Measurements from ENCODE around the gene FREM3. TPM values are rescaled to one million over a fixed set of nuclear protein-coding genes. Genes with fewer than 3 reads are reported as not detected.
"Not testable (repeated sequence)": the region's sequence is repeated elsewhere in the genome, so short reads cannot be mapped to it uniquely, and the experiment has no call there.

Gene FREM3
- total RNA-seq, 2 experiments from 2014 or later, result not detected

GRCh38 chr4:143575331-143575730 is 125.1 kb downstream of the FREM3 start:
- DNase-seq, result no peak
- H3K27ac Mint-ChIP-seq, result no peak overlapping the region
- H3K4me1 Mint-ChIP-seq, result no peaks in the 10 kb centered on the region
- H3K4me3 Mint-ChIP-seq, result no peak overlapping the region
- H3K36me3 Mint-ChIP-seq, result peaks cover 21% of the 10 kb centered on the region
- H3K27me3 Mint-ChIP-seq, result no peaks in the 10 kb centered on the region
- no peaks in the 10 kb centered on the region for H3K9me3 Mint-ChIP-seq

GRCh38 chr4:143564472-143564871 is 136.0 kb downstream of the FREM3 start:
- Mint-ChIP-seq H3K36me3 (peaks cover 50% of the 10 kb centered on the region), H3K4me1 (peaks cover 42% of the 10 kb centered on the region), H3K4me3 (no peak overlapping the region), H3K27ac (peak overlapping the region; percentile 34), H3K9me3 (peaks cover 9% of the 10 kb centered on the region), H3K27me3 (no peaks in the 10 kb centered on the region)
- DNase-seq, result no peak

GRCh38 chr4:143559757-143560147 is 140.7 kb downstream of the FREM3 start:
- DNase-seq, result peak; percentile 47
- Mint-ChIP-seq H3K36me3 (peaks cover 28% of the 10 kb centered on the region), H3K4me3 (peak overlapping the region; percentile 88), H3K9me3 (peaks cover 5% of the 10 kb centered on the region), H3K27me3 (no peaks in the 10 kb centered on the region), H3K4me1 (peaks cover 46% of the 10 kb centered on the region), H3K27ac (peak overlapping the region; percentile 89)

- Mint-ChIP-seq H3K4me3 (peak overlapping the region; percentile 88), H3K36me3 (peaks cover 28% of the 10 kb centered on the region), H3K27ac (peak overlapping the region; percentile 89), H3K4me1 (peaks cover 41% of the 10 kb centered on the region), H3K27me3 (no peaks in the 10 kb centered on the region), H3K9me3 (peaks cover 5% of the 10 kb centered on the region)
- peak; percentile 71 for DNase-seq
Observed at GRCh38 chr4:143558823-143559756, 141.4 kb downstream of the FREM3 start.

- H3K27ac Mint-ChIP-seq, result peak overlapping the region; percentile 89
- H3K9me3 Mint-ChIP-seq, result peaks cover 5% of the 10 kb centered on the region
- DNase-seq, result no peak
- peak overlapping the region; percentile 88 for H3K4me3 Mint-ChIP-seq
- H3K4me1 Mint-ChIP-seq, result peaks cover 41% of the 10 kb centered on the region
- no peaks in the 10 kb centered on the region for H3K27me3 Mint-ChIP-seq
- H3K36me3 Mint-ChIP-seq, result peaks cover 28% of the 10 kb centered on the region
Observed at GRCh38 chr4:143558286-143558685, 142.2 kb downstream of the FREM3 start.

GRCh38 chr4:143555676-143556075 is 144.8 kb downstream of the FREM3 start:
- Mint-ChIP-seq H3K36me3 (peaks cover 23% of the 10 kb centered on the region), H3K4me1 (peaks cover 30% of the 10 kb centered on the region), H3K27me3 (no peaks in the 10 kb centered on the region), H3K27ac (no peak overlapping the region), H3K4me3 (no peak overlapping the region), H3K9me3 (no peaks in the 10 kb centered on the region)
- DNase-seq, result no peak

- peak; percentile 16 for DNase-seq
- H3K27ac Mint-ChIP-seq, result peak overlapping the region; percentile 60
Observed at GRCh38 chr4:143554728-143555597, 145.5 kb downstream of the FREM3 start.

GRCh38 chr4:143549928-143550327 is 150.5 kb downstream of the FREM3 start:
- DNase-seq, result no peak
- H3K4me3 Mint-ChIP-seq, result no peak overlapping the region
- no peak overlapping the region for H3K27ac Mint-ChIP-seq
- no peaks in the 10 kb centered on the region for H3K9me3 Mint-ChIP-seq
- H3K36me3 Mint-ChIP-seq, result peaks cover 21% of the 10 kb centered on the region
- no peaks in the 10 kb centered on the region for H3K27me3 Mint-ChIP-seq
- peaks cover 12% of the 10 kb centered on the region for H3K4me1 Mint-ChIP-seq

More at GRCh38 chr4:143554728-143555597, 145.5 kb downstream of the FREM3 start:
- Mint-ChIP-seq H3K4me1 (peaks cover 24% of the 10 kb centered on the region), H3K36me3 (peaks cover 19% of the 10 kb centered on the region), H3K4me3 (no peak overlapping the region), H3K9me3 (no peaks in the 10 kb centered on the region), H3K27me3 (no peaks in the 10 kb centered on the region)

- H3K27me3 Mint-ChIP-seq, result no peaks in the 10 kb centered on the region
- peaks cover 7% of the 10 kb centered on the region for H3K9me3 Mint-ChIP-seq
- H3K4me1 Mint-ChIP-seq, result peaks cover 19% of the 10 kb centered on the region
- H3K27ac Mint-ChIP-seq, result peak overlapping the region; percentile 67
- H3K4me3 Mint-ChIP-seq, result no peak overlapping the region
- peaks cover 47% of the 10 kb centered on the region for H3K36me3 Mint-ChIP-seq
- no peak for DNase-seq
Observed at GRCh38 chr4:143539670-143540023, 160.8 kb downstream of the FREM3 start.

- H3K36me3 Mint-ChIP-seq, result peaks cover 46% of the 10 kb centered on the region
- no peak for DNase-seq
- peaks cover 19% of the 10 kb centered on the region for H3K4me1 Mint-ChIP-seq
- no peaks in the 10 kb centered on the region for H3K27me3 Mint-ChIP-seq
- H3K27ac Mint-ChIP-seq, result peak overlapping the region; percentile 67
- H3K4me3 Mint-ChIP-seq, result no peak overlapping the region
- H3K9me3 Mint-ChIP-seq, result peaks cover 7% of the 10 kb centered on the region
Observed at GRCh38 chr4:143538979-143539669, 161.4 kb downstream of the FREM3 start.

- H3K27me3 Mint-ChIP-seq, result no peaks in the 10 kb centered on the region
- no peaks in the 10 kb centered on the region for H3K9me3 Mint-ChIP-seq
- H3K4me1 Mint-ChIP-seq, result peaks cover 4% of the 10 kb centered on the region
- H3K4me3 Mint-ChIP-seq, result peak overlapping the region; percentile 32
- DNase-seq, result no peak
- peaks cover 16% of the 10 kb centered on the region for H3K36me3 Mint-ChIP-seq
- H3K27ac Mint-ChIP-seq, result no peak overlapping the region
Observed at GRCh38 chr4:143531788-143532491, 168.5 kb downstream of the FREM3 start.

- H3K36me3 Mint-ChIP-seq, result peaks cover 19% of the 10 kb centered on the region
- no peaks in the 10 kb centered on the region for H3K27me3 Mint-ChIP-seq
- no peak for DNase-seq
- no peak overlapping the region for H3K4me3 Mint-ChIP-seq
- no peaks in the 10 kb centered on the region for H3K9me3 Mint-ChIP-seq
- H3K27ac Mint-ChIP-seq, result no peak overlapping the region
- peaks cover 6% of the 10 kb centered on the region for H3K4me1 Mint-ChIP-seq
Observed at GRCh38 chr4:143531380-143531779, 169.1 kb downstream of the FREM3 start.

- H3K9me3 Mint-ChIP-seq, H3K4me3 Mint-ChIP-seq, H3K27me3 Mint-ChIP-seq, DNase-seq, H3K27ac Mint-ChIP-seq: not testable (repeated sequence)
- peaks cover 20% of the 10 kb centered on the region for H3K36me3 Mint-ChIP-seq
- peaks cover 16% of the 10 kb centered on the region for H3K4me1 Mint-ChIP-seq
Observed at GRCh38 chr4:143528046-143528445, 172.4 kb downstream of the FREM3 start.
